Pancreas (tissue), 10 donors: ENCODE measurements around the gene INO80D. TPM values are rescaled to one million over a fixed set of nuclear protein-coding genes. Genes with fewer than 3 reads are reported as not detected.

Experiments used
- ATAC-seq, 4 donors: fragments of 200-7000 bp; cut with Tn5 transposase; one replicate each; pipeline versions ENCODE4 v1.8.0 to v1.9.1; 2020; ENCODE audit warnings: mild to moderate bottlenecking in 4 of 4, moderate library complexity in 4 of 4
- DNase-seq, 6 donors: peaks; one replicate each; pipeline ENCODE4 v3.0.0-alpha.2; 2020
- FAIRE-seq: peaks from 2 replicates; lab custom pipeline; 2012; peaks lifted over from hg19 to GRCh38; lab: Jason Lieb, UNC
- H3K27ac ChIP-seq, 4 donors: fragments of 200-600 bp; sonication (generic); 1 replicate in 3 of 4; 2 replicates in 1 of 4; pipeline versions ENCODE4 v1.5.0 to v1.8.0; 2020
- H3K27me3 ChIP-seq, 4 donors: fragments of 200-600 bp; one replicate each; pipeline ENCODE4 v1.8.0; 2021
- H3K36me3 ChIP-seq, 3 donors: fragments of 200-600 bp; sonication (generic) in 1 of 3; one replicate each; pipeline versions ENCODE4 v1.5.0 to v1.8.0; 2020 to 2021
- H3K4me1 ChIP-seq, 3 donors: fragments of 200-600 bp; one replicate each; pipeline ENCODE4 v1.8.0; 2021
- H3K4me3 ChIP-seq, 4 donors: fragments of 200-600 bp; sonication (generic) in 2 of 4; one replicate each; pipeline versions ENCODE4 v1.5.0 to v1.8.0; 2020 to 2021
- H3K9me3 ChIP-seq, 4 donors: fragments of 200-600 bp; one replicate each; pipeline ENCODE4 v1.8.0; 2021
- WGBS, 2 donors: extraction: QIAGEN DNeasy Blood & Tissue Kit; methylation state at CpG; one replicate each; pipeline ENCODE4 v1.1.7; 2013; 5-methylcytosine and 5-hydroxymethylcytosine counted together
- intact Hi-C, 3 donors: fragments of 100-400 bp; cut with DNase I; formaldehyde crosslinking; loops; one replicate each; pipeline versions ENCODE4 v1.11.1 to v1.14.2; 2022
- polyA plus RNA-seq, 2 donors: library from polyadenylated mRNA; stranded (reverse); fragments of 200-250 nt; gene quantifications; one replicate each; pipeline ENCODE4 v1.2.3, GENCODE V29; 2013
- total RNA-seq, 6 donors: library from RNA; stranded (reverse); fragmentation: NEBNext Ultra II Directional in 4 of 6; extraction: Animal tissue kit (Norgen Biotek cat#: 25700) in 4 of 6; gene quantifications; one replicate each; pipeline versions ENCODE4 v1.2.1 to v1.2.4, GENCODE V29; 2021 to 2023
- TF ChIP-seq, protein P1 (sequence below), 4 donors: fragments of 200-600 bp; sonication (generic) in 3 of 4; IDR thresholded peaks; one replicate each; pipeline versions ENCODE4 v1.5.0 to v1.8.0; 2021; ENCODE audit warnings: antibody characterized with exemption in 4 of 4
- donor health status: healthy with polysubstance abuse.
- donor health status: DM: no; HTN: no; CAD: no; lungs with moderate emphysema.
- donor health status: DM: no; HTN: no; CAD: no.
- donor health status: control.
- donor health status: control.
- donor health status: Bipolar disorder and iron deficiency.
- donor health status: DM: yes; HTN: yes; CAD: no.
- donor health status: DM: no; HTN: no; CAD: no.
- donor health status: DM: no; HTN: no; CAD: no.
- donor health status: DM: yes; HTN: yes; CAD: no.

INO80D gene
- total and polyA plus RNA-seq, 8 donors: 2.7 to 15.0 (median 9.9) TPM

DNA sequence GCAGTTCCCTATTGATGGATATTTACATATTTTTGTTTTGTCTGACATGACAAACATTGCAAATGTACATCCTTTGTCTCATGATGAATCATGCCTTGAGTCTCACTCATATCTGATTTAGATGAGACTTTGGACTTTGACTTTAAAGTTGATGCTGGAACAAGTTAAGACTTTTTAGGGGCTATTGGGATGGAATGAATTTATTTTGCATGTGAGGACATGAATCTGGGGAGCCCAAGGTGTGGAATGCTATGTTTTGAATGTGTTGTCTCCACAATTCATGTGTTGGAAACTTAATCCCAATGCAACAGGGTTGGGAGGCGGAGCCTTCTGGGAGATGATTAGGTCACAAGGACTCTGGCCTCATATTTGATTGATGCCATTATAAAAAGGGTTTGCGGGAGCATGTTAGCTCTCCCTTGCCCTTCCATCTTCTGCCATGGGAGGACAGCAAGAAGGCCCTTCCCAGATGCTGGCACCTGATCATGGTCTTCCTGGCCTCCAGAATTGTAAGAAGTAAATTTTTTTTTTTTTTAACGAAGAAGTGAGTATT is 29.1 kb upstream of the INO80D start:
- no peaks in the 10 kb centered on the region for H3K9me3 ChIP-seq
- DNase-seq: no peak
- no peaks in the 10 kb centered on the region for H3K36me3 ChIP-seq
- 95 to 96% methylated on average over 3 of the region's 3 CpGs for WGBS, 2 donors
- H3K4me3 ChIP-seq: no peak overlapping the region
- TF ChIP-seq, protein P1, sequence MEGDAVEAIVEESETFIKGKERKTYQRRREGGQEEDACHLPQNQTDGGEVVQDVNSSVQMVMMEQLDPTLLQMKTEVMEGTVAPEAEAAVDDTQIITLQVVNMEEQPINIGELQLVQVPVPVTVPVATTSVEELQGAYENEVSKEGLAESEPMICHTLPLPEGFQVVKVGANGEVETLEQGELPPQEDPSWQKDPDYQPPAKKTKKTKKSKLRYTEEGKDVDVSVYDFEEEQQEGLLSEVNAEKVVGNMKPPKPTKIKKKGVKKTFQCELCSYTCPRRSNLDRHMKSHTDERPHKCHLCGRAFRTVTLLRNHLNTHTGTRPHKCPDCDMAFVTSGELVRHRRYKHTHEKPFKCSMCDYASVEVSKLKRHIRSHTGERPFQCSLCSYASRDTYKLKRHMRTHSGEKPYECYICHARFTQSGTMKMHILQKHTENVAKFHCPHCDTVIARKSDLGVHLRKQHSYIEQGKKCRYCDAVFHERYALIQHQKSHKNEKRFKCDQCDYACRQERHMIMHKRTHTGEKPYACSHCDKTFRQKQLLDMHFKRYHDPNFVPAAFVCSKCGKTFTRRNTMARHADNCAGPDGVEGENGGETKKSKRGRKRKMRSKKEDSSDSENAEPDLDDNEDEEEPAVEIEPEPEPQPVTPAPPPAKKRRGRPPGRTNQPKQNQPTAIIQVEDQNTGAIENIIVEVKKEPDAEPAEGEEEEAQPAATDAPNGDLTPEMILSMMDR (IDR thresholded peaks at IDR 0.05): no peak
- no peak overlapping the region for H3K27ac ChIP-seq
- no peaks in the 10 kb centered on the region for H3K27me3 ChIP-seq
- FAIRE-seq: no peak
- no peaks in the 10 kb centered on the region for H3K4me1 ChIP-seq
- ATAC-seq: no peak
- intact Hi-C loops: no loop called here

DNA sequence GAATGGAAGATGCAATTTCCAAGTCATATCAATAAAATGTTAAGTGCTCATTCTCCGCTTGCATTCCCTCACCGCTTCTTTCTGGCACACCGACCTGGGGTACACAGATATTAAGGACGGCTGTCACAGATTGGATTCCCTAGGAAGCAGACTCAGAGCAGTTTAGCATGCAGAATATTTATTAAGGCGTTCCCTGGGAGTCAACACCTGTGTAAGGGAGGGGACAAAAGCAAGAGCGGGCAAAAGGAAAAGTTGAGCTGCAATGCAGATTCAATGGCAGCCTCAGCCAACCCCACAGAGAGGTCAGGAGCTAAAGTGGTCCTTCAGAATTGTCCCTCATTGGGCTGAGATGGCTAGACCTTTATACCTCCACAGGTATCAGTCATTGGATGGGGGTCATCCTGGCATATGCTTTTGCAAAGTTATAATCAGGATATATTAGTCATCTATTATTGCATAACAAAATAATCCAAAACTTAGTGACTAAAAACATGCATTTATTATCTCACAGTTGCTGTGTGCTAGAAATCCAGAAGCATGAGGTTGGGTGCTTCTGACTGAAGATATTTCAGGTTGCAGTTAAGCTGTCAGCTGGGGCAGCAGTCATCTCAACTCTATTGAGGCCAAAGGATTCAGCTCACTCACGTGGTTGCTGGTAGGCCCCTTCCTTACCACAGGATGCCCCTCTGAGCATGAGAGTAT is 27.0 kb upstream of the INO80D start:
- TF ChIP-seq, protein P1 (IDR thresholded peaks at IDR 0.05): no peak
- Histone ChIP-seq H3K4me1 (no peaks in the 10 kb centered on the region), H3K27ac (no peak overlapping the region), H3K36me3 (no peaks in the 10 kb centered on the region), H3K27me3 (no peaks in the 10 kb centered on the region), H3K9me3 (no peaks in the 10 kb centered on the region), H3K4me3 (no peak overlapping the region)
- intact Hi-C loops: no loop called here
- no peak for FAIRE-seq
- WGBS, 2 donors: 90 to 96% methylated on average over 7 of the region's 7 CpGs
- no peak for DNase-seq
- ATAC-seq: no peak

DNA sequence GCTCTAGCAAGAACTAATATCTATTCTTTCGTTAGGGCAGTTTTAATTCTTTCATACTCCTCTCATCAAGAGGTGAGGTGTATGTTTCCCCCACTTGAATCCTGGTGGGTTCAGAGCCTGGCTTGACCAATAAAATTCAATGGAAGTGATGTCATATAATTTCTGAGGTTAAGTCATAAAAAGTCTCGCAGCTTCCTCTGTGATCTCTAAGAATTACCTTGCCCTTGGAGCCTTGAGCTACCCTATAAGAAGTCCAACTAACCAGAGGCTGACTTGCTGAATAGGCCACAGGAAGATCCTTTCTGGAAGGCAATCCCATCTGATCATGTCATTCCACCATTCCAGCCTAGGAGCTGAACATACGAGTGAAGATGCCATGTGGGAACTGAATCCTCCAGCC is 26.1 kb upstream of the INO80D start:
- no peaks in the 10 kb centered on the region for H3K4me1 ChIP-seq
- no peaks in the 10 kb centered on the region for H3K9me3 ChIP-seq
- TF ChIP-seq, protein P1 (IDR thresholded peaks at IDR 0.05): no peak
- no peak overlapping the region for H3K4me3 ChIP-seq
- FAIRE-seq (no peak), DNase-seq (no peak), ATAC-seq (no peak)
- no peak overlapping the region for H3K27ac ChIP-seq
- intact Hi-C loops: no loop called here
- no peaks in the 10 kb centered on the region for H3K36me3 ChIP-seq
- 93 to 97% methylated on average over 3 of the region's 3 CpGs for WGBS, 2 donors
- no peaks in the 10 kb centered on the region for H3K27me3 ChIP-seq

DNA sequence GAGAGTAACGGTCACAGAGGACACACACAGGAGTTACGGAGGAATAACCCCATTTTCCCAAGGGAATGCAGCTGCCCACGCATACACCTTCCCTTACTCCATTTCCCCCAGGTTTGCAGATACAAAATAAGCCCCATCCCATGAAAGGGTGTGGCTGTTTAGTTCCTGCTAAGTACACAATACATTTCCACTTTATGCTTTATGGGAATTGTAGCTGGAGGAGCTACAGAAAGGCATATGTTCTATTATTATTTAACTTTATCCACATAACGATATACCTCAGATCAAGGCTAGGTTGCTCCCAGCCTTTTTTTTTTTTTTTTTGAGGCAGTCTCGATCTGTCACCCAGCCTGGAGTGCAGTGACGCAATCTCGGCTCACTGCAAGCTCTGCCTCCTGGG is 22.7 kb upstream of the INO80D start:
- 71 to 72% methylated on average over 7 of the region's 7 CpGs for WGBS, 2 donors
- Histone ChIP-seq H3K27me3 (no peaks in the 10 kb centered on the region), H3K9me3 (no peaks in the 10 kb centered on the region), H3K4me1 (no peaks in the 10 kb centered on the region), H3K4me3 (no peak overlapping the region), H3K27ac (no peak overlapping the region), H3K36me3 (no peaks in the 10 kb centered on the region)
- TF ChIP-seq, protein P1 (IDR thresholded peaks at IDR 0.05): no peak
- no peak for DNase-seq
- FAIRE-seq: no peak
- ATAC-seq: no peak
- intact Hi-C loops: no loop called here

DNA sequence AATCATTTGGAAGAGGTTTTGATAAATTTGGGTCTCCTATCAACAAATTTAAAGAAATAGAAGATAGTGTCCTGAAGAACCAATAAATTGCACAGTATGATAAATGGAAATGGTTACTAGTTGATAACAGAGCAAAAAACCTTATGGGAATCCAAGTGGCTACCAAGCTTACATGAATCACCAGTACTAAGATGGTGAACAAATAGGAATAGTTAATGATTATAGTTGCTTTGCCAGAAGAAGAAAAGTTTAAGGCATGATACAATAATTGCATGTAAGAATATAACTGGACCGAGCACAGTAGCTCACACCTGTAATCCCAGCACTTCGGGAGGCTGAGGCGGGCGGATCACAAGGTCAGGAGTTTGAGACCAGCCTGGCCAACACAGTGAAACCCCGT is 19.6 kb upstream of the INO80D start:
- FAIRE-seq: no peak
- TF ChIP-seq, protein P1 (IDR thresholded peaks at IDR 0.05): no peak
- no peak overlapping the region for H3K27ac ChIP-seq
- WGBS, 2 donors: 92 to 94% methylated on average over 5 of the region's 5 CpGs
- H3K4me1 ChIP-seq: no peaks in the 10 kb centered on the region
- H3K4me3 ChIP-seq: no peak overlapping the region
- intact Hi-C loops: no loop called here
- no peak for DNase-seq
- H3K27me3 ChIP-seq: no peaks in the 10 kb centered on the region
- H3K36me3 ChIP-seq: no peaks in the 10 kb centered on the region
- H3K9me3 ChIP-seq: no peaks in the 10 kb centered on the region
- ATAC-seq: no peak
